Activated CD4-positive, alpha-beta T cell treated with anti-CD3 and anti-CD28 coated beads, Interleukin-2, Interleukin-4, amounts not matched to agents 100 ng/mL and 50 ng/mL, durations not matched to agents 16 hours and 8 hours (primary cell): Measurements from ENCODE around the gene C6orf15.

Experiments used
- DNase-seq: peaks from one replicate; pipeline ENCODE4 v3.0.0-alpha.2; 2020; ENCODE audit warnings: low spot score

Gene C6orf15

GRCh38 chr6:31107052-31107451 is 5.3 kb downstream of the C6orf15 start:
- no peak for DNase-seq

GRCh38 chr6:31103136-31103535 is 9.2 kb downstream of the C6orf15 start:
- DNase-seq: no peak

GRCh38 chr6:31098449-31098938 is 13.9 kb downstream of the C6orf15 start:
- no peak for DNase-seq

GRCh38 chr6:31096656-31097055 is 15.7 kb downstream of the C6orf15 start:
- no peak for DNase-seq

GRCh38 chr6:31096215-31096614 is 16.2 kb downstream of the C6orf15 start:
- no peak for DNase-seq

GRCh38 chr6:31094389-31094881 is 17.9 kb downstream of the C6orf15 start:
- peak; percentile 19 for DNase-seq

GRCh38 chr6:31092769-31093505 is 19.4 kb downstream of the C6orf15 start:
- DNase-seq: no peak

- DNase-seq: no peak
Measured at GRCh38 chr6:31092238-31092637, 20.1 kb downstream of the C6orf15 start.

- no peak for DNase-seq
Measured at GRCh38 chr6:31091680-31092079, 20.7 kb downstream of the C6orf15 start.

DNA sequence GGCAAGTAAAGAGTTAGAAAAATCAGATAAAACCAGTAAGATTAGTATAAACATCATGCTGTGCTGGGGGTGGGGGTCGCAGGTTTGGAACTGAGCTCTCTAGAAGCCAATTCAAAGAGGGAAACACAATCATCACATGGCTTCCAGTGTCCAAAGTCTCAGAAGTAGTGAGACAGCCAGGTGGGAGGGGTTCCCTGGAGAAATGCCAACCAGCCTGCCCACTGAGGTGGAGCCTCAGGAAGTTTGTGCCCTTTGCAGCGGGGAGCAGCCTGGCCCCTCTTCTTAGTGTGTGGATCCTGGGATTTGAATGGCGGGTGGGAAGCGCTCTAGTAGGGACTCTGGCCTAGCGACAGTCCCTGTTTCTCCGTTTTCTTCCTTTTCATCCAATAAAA is 21.4 kb downstream of the C6orf15 start:
- no peak for DNase-seq

DNA sequence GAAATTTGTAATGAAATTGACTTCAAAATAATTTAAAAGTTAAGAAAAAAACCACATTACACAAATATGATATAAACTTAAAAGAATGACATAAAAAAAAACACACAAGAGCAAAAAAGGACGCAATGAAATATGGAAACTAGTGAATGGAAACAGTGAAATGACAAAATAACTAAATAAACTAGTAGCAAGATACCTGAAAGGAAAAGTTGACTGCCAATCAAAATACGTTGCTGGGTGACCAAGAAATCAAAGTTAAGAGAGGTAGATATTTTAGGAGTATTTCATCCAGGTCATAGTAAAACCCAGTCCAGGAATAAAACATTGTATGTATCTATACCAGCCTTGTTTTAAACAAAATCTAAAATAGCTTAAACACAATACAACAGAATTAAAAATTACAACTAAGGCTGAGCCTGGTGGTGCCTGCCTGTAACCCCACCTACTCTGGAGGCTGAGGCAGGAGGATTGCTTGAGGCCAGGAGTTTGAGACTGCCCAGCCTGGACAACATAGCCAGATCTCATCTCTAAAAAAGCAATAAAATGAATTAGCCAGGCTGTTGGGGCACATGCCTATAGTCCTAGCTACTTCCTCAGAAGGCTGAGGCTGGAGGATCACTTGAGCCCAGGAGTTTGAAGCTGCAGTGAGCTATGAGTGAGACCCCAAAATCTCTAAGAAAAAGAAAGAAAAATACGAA is 22.0 kb downstream of the C6orf15 start:
- no peak for DNase-seq

DNA sequence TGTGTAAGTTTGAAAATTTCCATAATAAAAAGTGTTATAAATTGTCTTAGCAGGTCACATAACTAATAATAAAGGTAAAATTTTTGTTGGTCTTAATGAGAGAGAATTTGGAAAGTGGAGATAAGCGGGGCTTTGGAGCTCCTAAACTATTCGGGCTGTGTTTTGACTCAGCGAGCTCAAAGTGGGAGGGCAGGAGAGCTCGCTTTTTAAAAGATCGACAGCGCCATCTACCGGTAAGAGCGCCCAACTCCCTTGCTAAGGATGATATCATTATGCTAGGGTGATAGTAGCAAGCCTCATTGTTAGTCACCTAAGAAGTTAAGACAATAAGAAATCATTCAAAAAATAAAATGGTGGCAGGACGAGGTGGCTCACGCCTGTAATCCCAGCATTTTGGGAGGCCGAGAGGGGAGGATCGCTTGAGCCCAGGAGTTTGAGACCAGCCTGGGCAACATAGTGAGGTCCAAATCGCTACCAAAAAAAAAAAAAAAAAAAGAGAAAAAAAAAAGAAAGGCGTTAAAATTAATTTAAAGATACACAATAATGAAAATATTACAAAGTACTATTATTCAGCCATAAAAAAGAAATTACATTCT is 24.8 kb downstream of the C6orf15 start:
- DNase-seq: peak; percentile 90

DNA sequence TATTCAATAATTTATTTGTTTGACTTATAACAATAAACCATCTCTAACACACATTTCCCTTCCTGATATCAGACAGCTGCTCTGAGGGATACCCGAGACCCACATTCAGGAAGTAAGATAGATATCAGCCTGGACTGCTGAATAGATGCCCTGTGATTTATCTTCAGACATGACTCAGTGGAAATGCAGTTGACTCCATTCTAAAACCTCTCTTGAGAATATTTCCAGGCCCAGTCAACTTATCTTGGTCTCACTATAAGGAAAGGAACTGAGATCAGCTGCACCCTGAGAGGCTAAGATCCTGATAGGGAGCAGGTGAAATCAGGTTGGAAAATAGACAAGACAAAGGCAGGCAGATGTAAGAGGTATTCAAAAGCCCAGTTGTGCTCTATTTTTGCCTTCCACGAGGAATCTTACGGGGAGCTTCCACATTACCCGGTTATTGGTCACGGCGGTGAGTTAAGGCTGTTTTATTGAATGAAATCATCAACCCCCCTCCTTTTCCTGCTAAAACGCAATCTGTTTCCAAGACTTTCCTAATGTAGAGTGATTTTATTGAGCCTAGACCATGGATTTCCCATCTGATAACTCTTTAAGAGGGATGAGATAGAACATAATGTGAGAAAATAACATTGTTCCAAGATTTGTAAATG is 25.5 kb downstream of the C6orf15 start:
- DNase-seq: no peak

- DNase-seq: peak; percentile 45
Measured at GRCh38 chr6:31083742-31084354, 28.5 kb downstream of the C6orf15 start.

- no peak for DNase-seq
Measured at GRCh38 chr6:31081872-31082271, 30.5 kb downstream of the C6orf15 start.

GRCh38 chr6:31079656-31080261 is 32.6 kb downstream of the C6orf15 start:
- peak; percentile 64 for DNase-seq

- DNase-seq: no peak
Measured at GRCh38 chr6:31076611-31077010, 35.8 kb downstream of the C6orf15 start.

GRCh38 chr6:31075528-31075927 is 36.8 kb downstream of the C6orf15 start:
- no peak for DNase-seq

DNA sequence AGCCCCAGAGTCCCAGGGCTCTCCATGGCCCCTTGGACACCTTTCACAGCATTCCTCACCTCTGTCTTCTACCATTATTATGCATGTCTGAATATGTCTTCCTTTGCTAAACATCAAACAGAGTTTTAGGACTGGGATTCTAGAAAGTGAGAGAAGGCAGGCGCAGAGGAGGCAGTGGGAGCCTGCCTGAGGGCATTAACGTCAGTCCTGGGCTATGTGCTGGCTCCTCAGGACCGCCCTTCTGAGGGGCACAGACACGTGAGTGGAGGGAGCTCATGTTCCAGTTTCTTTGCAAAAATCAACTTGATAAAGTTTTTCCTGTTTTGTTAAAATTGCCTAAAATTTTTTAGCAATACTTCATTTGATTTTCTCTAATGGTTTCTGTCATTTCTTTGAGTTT is 38.0 kb downstream of the C6orf15 start:
- no peak for DNase-seq

DNA sequence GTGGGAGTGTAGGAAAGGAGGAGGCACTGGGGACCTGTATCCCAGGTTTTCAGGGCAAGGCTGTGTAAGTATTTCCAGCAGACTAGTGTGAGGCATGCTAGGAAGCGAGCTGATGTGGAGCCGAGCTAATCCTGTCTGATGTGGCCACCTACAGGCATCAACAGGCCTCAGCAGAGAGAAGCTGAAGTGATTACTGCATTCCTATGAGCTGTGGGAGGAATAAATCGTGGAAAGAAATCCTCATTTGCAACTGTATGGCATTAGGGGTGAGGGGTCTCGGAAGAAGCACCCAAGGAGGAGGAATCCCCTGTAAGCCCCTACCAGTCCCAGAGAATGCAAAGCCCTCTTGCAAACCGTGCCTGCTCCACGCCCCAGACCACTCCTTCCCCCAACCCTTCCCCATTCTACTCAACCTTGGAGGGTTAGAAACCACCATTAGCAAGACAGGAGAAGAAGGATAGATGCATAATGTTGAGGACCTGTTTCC is 41.6 kb downstream of the C6orf15 start:
- no peak for DNase-seq

- peak; percentile 79 for DNase-seq
Measured at GRCh38 chr6:31068669-31069340, 43.6 kb downstream of the C6orf15 start.
